Skeletal muscle tissue (tissue), 4 donors: ENCODE measurements around the gene MRTFA. TPM values are rescaled to one million over a fixed set of nuclear protein-coding genes. Genes with fewer than 3 reads are reported as not detected.

Experiments
- H3K27ac ChIP-seq: one replicate; pipeline ENCODE4 v1.7.0; 2013; ENCODE audit warnings: mild to moderate bottlenecking, low read depth, low read length, inconsistent platforms
- H3K27me3 ChIP-seq, 3 donors: one replicate each; pipeline ENCODE4 v1.7.0; 2013; ENCODE audit warnings: low read length in 3 of 3; ENCODE audit not compliant: control insufficient read depth in 3 of 3, insufficient read depth in 3 of 3
- H3K36me3 ChIP-seq, 3 donors: one replicate each; pipeline ENCODE4 v1.7.0; 2013; ENCODE audit warnings: low read length in 3 of 3; ENCODE audit not compliant: control insufficient read depth in 3 of 3, insufficient read depth in 3 of 3
- H3K4me1 ChIP-seq, 3 donors: one replicate each; pipeline ENCODE4 v1.7.0; 2013; ENCODE audit warnings: low read length in 3 of 3, mild to moderate bottlenecking in 3 of 3; ENCODE audit not compliant: control insufficient read depth in 3 of 3, insufficient read depth in 3 of 3
- H3K4me3 ChIP-seq, 3 donors: one replicate each; pipeline ENCODE4 v1.7.0; 2013; ENCODE audit warnings: low read length in 3 of 3
- H3K9ac ChIP-seq, 3 donors: one replicate each; pipeline ENCODE4 v1.7.0; 2013; ENCODE audit warnings: low read length in 3 of 3, mild to moderate bottlenecking in 3 of 3, moderate library complexity in 2 of 3, low read depth in 1 of 3
- H3K9me3 ChIP-seq, 3 donors: one replicate each; pipeline ENCODE4 v1.7.0; 2013; ENCODE audit warnings: low read length in 3 of 3; ENCODE audit not compliant: control insufficient read depth in 3 of 3
- total RNA-seq: library from RNA; depleted of rRNA; stranded (reverse); fragments of >200 nt; gene quantifications from one replicate; pipeline ENCODE4 v1.2.3, GENCODE V29; 2014
- donor health status: Osteomylitis.

Gene MRTFA
- total RNA-seq, 1 donor from 2014 or later, result 25.6 TPM

GRCh38 chr22:40407831-40408717 is 228.4 kb downstream of the MRTFA start:
- no peaks in the 10 kb centered on the region for H3K9me3 ChIP-seq
- no peak overlapping the region for H3K9ac ChIP-seq
- H3K36me3 ChIP-seq, result peaks cover 66 to 73% (median 69%) of the 10 kb centered on the region in 3 donors
- H3K4me1 ChIP-seq, result peaks cover 16 to 29% (median 17%) of the 10 kb centered on the region in 3 donors
- no peaks in the 10 kb centered on the region for H3K27me3 ChIP-seq
- H3K27ac ChIP-seq, result no peak overlapping the region
- H3K4me3 ChIP-seq, result no peak overlapping the region

DNA sequence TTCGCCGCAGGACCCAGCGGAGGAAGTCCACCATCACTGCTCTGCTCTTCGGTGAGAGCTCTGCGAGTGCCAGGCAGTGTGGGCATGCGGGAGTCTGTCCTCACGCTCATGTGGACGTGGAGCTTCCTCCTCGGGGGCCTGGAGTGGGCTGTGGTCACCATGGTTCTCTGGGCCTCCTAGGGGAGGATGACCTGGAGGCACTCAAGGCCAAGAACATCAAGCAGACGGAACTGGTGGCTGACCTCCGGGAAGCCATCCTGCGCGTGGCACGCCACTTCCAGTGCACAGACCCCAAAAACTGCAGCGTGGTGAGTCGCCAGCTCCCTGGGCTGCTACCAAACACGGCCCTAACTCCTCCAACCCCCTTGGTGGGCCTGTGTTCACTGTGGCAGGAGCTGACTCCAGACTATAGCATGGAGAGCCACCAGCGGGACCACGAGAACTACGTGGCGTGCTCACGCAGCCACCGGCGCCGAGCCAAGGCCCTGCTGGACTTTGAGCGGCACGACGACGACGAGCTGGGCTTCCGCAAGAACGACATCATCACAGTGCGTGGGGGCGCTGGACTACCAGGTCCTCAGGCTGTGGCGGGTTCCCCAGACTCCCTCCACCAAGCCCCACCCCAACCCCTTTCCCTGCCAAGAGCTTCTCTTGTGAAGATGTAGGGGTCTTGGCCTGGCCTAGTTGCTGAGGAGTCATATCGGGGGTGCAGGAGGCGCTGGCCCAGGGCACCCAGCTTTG is 229.3 kb downstream of the MRTFA start:
- Histone ChIP-seq H3K27me3 (no peaks in the 10 kb centered on the region), H3K4me1 (peaks cover 16 to 29% (median 17%) of the 10 kb centered on the region in 3 donors), H3K27ac (no peak overlapping the region), H3K36me3 (peaks cover 69 to 79% (median 69%) of the 10 kb centered on the region in 3 donors), H3K9ac (no peak overlapping the region), H3K9me3 (no peaks in the 10 kb centered on the region), H3K4me3 (no peak overlapping the region)

DNA sequence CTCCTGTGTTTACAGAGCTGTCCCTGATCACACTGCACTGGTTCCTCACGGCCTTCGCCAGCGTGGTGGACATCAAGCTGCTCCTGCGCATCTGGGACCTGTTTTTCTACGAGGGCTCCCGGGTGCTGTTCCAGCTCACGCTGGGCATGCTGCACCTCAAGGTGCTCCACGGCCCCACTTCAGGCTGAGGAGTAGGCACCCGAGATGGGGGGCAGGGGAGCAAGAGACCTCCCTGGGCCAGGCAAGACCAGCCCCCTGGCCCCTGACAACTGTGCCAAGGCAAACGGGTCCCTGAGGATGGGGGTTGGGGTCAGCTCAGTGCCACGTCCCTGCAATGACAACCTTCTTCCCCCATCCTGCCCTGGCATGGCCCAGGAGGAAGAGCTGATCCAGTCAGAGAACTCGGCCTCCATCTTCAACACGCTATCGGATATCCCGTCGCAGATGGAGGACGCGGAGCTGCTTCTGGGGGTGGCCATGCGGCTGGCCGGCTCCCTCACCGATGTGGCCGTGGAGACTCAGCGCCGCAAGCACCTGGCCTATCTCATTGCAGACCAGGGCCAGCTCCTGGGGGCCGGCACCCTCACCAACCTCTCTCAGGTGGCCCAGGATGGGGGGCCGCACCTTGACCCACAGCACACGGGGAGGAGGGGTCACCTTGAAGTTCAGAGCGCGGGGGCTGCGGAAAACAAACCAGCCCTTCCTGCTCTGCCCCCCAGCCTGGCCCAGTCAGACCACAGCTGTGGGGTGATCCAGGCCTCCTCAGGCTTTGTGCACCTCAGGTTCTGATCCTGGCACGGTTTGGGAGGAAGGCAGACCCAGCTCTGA is 230.2 kb downstream of the MRTFA start:
- Histone ChIP-seq H3K9ac (no peak overlapping the region), H3K27ac (no peak overlapping the region), H3K36me3 (peaks cover 72 to 83% (median 72%) of the 10 kb centered on the region in 3 donors), H3K4me1 (peaks cover 15 to 27% (median 16%) of the 10 kb centered on the region in 3 donors), H3K9me3 (no peaks in the 10 kb centered on the region), H3K4me3 (no peak overlapping the region), H3K27me3 (no peaks in the 10 kb centered on the region)

GRCh38 chr22:40405178-40406062 is 231.1 kb downstream of the MRTFA start:
- Histone ChIP-seq H3K9me3 (no peaks in the 10 kb centered on the region), H3K4me3 (no peak overlapping the region), H3K27ac (no peak overlapping the region), H3K4me1 (peaks cover 12 to 19% (median 17%) of the 10 kb centered on the region in 3 donors), H3K27me3 (no peaks in the 10 kb centered on the region), H3K36me3 (peaks cover 64 to 78% (median 65%) of the 10 kb centered on the region in 3 donors), H3K9ac (no peak overlapping the region)

DNA sequence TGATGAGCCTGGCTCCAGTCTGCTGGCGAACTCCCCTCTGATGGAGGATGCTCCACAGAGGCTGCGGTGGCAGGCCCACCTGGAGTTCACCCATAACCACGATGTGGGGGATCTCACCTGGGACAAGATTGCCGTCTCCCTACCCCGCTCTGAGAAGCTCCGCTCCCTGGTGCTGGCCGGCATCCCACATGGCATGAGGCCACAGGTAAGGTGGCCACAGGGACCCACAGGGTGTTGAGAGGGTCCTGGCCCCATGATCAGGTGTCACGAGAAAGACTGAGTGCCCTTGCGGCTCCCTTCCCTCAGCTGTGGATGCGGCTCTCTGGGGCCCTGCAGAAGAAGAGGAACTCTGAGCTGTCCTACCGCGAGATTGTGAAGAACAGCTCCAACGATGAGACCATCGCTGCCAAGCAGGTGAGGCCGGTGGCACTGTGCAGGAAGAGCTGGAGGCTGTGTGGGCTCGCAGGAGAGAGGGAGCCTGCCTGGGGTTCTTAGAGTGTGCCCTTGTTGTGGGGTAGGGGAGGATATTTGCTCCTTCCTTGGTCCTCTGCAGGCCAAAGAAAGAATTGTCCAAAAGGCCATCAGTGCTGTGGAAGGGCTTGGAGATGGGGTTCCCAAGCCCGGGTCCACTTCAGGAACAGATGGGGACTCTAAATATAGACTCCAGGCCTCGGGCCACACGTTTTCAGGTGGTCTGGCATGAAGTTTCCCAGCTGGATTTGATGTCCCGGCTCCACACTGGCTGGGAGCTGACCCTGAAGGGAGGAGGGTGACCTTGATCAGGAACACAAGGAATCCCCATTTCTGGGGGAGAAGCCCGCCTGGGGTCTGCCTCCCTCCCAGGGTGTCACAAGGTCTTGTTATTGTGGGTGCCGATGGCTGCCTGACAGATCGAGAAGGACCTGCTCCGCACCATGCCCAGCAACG is 232.0 kb downstream of the MRTFA start:
- Histone ChIP-seq H3K36me3 (peaks cover 55 to 70% (median 58%) of the 10 kb centered on the region in 3 donors), H3K27me3 (no peaks in the 10 kb centered on the region), H3K9ac (peak overlapping the region in 2 of 3 donors; percentile 10 to 16), H3K9me3 (no peaks in the 10 kb centered on the region), H3K4me3 (no peak overlapping the region), H3K4me1 (peaks cover 19 to 25% (median 22%) of the 10 kb centered on the region in 3 donors), H3K27ac (peak overlapping the region; percentile 22)

DNA sequence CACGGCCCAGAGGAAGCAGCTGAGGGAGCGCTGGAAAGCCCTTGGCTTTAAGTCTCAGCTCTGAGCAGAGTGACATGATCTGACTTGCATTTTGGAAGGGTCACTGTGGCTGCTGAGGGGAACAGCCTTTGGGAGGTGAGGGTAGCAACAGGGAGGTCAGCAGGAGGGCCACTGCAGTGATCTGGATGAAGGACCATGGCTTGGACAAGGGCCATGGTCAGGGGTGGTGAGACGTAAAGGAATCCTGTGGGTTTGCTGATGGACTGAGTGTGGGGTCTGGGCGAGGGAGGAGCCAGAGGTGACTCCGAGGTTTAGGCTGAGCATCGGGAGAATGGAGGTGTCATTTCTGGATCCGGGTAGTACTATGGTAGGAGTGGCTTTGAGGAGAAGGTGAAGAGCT is 232.9 kb downstream of the MRTFA start:
- peaks cover 23 to 28% (median 26%) of the 10 kb centered on the region in 3 donors for H3K4me1 ChIP-seq
- H3K9me3 ChIP-seq, result no peaks in the 10 kb centered on the region
- no peak overlapping the region for H3K9ac ChIP-seq
- no peak overlapping the region for H3K27ac ChIP-seq
- H3K27me3 ChIP-seq, result no peaks in the 10 kb centered on the region
- no peak overlapping the region for H3K4me3 ChIP-seq
- peaks cover 48 to 64% (median 49%) of the 10 kb centered on the region in 3 donors for H3K36me3 ChIP-seq

GRCh38 chr22:40403141-40403540 is 233.4 kb downstream of the MRTFA start:
- peaks cover 23 to 28% (median 26%) of the 10 kb centered on the region in 3 donors for H3K4me1 ChIP-seq
- H3K36me3 ChIP-seq, result peaks cover 44 to 59% (median 46%) of the 10 kb centered on the region in 3 donors
- H3K27me3 ChIP-seq, result no peaks in the 10 kb centered on the region
- H3K9me3 ChIP-seq, result no peaks in the 10 kb centered on the region
- H3K9ac ChIP-seq, result no peak overlapping the region
- no peak overlapping the region for H3K27ac ChIP-seq
- no peak overlapping the region for H3K4me3 ChIP-seq

DNA sequence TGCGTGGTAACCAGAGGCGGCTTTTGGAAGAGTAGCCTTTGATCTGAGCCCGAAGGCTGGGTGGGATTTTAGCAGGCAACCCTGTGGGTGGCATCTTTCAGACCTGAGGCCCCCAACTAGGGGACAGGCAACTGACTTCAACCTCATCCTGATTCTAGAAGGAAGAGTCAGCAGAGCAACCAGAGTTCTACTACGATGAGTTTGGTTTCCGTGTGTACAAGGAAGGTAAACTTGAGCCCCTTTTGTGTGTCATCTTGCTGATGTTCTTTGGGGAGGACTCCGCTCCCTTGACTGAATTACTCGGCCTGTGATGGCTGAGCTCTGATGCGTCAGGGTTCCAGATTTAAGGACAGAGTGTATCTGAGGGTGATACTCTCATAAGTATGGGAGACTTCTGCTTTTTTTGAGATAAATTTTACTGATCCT is 234.5 kb downstream of the MRTFA start:
- no peak overlapping the region for H3K27ac ChIP-seq
- peak overlapping the region in 1 of 3 donors; percentile 8 for H3K9ac ChIP-seq
- no peaks in the 10 kb centered on the region for H3K9me3 ChIP-seq
- H3K36me3 ChIP-seq, result peaks cover 34 to 48% (median 39%) of the 10 kb centered on the region in 3 donors
- H3K27me3 ChIP-seq, result no peaks in the 10 kb centered on the region
- H3K4me3 ChIP-seq, result no peak overlapping the region
- peaks cover 25 to 29% (median 28%) of the 10 kb centered on the region in 3 donors for H3K4me1 ChIP-seq
